Hematopoietic multipotent progenitor cell treated with erythropoietin and hydrocortisone succinate and interleukin-3 and kit ligand, for 6 days (in vitro differentiated cells): ENCODE results near the gene HPCAL1.
A peak's percentile ranks its signal among the peaks of the same experiment; 100 is the strongest.

Experiments
- DNase-seq: peaks from one replicate; pipeline ENCODE4 v3.0.0-alpha.2; 2015

The HPCAL1 gene

DNA sequence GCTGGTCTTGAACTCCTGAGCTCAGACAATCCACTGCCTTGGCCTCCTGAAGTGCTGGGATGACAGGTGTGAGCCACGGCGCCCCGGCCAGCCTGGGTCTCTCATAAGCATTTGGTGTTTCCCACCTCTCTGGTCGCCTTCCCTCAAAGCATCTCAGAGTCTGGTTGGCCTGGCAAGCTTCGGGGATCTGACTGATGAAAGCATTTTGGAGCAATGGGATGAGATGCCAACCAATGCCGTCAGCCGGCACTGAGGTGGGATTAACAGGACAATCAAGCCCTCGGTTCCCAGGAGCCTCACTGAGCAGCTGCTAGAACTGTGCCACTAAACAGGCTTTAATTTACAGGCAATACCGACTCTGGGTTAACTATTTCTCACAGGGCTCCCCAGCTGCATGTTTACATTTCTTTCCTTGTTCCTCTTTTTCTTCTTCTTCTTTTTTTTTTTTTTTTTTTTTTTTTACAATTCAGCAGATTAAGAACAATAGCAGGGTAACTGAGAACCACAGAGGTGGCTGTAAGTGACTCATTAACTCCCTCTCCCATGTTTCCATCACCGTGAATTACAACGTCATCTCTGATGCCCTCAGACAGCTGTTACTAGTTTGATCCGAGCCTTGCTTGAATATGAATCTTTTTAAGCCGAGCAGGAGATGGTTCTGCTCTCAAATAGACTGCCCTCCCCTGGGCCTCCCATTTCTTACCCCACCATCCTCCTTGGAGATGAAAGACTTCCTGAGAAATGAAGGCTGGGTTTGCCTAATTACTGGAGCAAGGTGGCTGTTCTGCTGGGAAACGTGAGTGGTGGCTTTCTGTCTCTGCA is 107.5 kb downstream of the HPCAL1 start:
- DNase-seq = peak; percentile 68

DNA sequence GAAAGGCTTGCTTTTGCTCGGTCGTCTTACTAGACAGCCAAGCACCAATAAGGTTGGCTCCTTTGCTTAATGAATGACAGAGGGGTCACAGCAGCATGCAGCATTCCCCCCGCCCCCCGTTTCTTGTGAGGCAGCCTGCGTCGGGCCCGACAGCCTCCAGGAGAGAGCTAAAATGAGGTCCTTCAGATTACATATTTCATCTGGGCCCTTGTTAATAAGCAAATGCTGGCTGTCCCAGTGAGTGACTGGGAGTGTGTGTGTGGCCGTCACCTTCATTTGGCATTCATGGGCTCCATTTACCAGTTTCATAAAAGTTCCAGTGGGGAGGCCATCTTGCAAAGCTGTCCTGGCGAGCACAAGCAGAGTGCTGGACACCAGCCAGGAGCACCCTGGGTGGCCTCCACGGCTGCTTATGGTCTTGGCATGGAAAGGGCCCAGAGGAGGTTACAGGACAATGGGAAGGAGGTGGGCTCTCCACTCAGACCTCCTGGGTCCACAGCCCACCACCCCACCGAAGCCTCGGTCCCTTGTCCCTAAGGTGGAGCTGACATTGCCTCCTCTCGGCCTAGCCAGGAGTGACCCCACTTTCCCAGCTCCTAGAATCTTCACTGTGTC is 108.2 kb downstream of the HPCAL1 start:
- no peak for DNase-seq

DNA sequence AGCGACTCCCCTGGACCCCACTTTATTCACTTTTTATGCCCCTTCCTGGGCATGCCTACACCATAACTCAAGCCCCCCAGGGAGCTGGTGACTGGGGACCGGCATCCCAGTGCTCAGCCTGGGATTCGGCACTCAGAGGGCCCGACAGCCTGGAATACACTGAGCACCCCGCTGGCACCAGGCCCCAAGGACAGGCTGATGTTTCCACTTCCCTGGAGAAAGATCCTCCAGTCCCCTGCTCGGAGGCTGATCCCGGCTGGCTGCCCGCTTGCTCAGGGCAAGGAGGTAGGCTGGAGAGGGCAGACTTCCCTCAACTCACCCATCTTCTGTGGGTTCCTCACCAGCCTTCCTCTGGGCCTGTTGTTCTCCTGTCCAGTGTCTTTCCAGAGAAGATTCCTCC is 108.9 kb downstream of the HPCAL1 start:
- no peak for DNase-seq

DNA sequence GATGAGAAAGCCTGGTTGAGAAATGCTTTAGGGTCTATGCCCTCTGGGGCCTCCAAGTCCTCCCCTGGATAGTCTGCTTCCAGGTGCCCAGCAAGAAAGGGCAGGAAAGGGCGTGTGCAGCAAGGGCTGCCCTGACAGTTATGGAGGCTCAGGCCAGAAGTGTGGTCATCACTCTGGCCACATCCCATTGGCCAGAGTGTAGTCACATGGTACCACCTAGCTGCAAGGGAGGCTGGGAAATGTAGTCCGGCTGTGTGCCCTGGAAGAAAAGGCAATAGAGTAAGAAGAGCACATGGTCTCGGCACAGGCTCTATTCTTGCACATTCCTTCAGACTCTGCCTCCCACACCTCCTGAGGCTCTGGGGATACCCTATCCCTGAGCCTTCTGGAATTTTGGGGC is 109.7 kb downstream of the HPCAL1 start:
- peak; percentile 77 for DNase-seq

DNA sequence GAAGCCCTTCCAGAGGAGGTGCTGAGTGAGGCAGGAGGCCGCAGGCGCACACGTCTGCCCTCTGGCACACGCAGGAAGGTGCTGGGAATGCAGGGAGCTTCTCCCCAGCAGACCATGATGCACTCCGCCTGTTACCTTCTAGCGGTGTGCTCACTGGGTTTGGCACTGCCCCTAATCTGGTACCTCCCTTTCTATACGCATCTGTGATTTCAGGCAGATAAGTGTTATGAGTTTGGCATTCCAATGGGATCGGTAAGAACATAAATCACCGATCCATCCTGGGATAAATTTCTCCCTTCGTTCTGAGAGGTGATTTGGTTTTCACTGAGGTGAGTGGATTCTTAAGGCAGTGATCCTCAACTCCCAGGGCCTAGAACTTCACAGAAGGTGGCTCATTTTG is 110.8 kb downstream of the HPCAL1 start:
- DNase-seq = no peak

DNA sequence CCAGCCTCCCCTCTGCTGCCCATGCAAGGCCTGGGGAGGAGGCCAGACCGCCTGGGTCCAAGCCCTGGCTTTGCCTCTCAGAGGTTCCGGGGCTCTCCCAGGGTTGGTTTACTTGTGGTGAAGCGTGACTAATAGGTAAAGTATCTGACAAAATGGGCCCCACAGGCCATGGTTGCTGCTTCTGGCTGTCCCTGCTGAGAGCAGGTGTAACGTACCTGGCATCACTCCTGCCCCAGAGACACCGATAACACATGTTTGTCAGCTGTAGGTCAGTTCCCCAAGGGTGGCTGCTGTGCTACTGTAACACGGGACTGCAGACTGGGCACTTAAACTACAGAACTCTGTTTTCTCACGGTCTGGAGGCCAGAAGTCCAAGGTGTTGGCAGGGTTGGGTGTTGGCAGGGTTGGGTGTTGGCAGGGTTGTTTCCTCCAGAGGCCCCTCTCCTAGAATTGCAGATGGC is 111.3 kb downstream of the HPCAL1 start:
- DNase-seq = no peak

DNA sequence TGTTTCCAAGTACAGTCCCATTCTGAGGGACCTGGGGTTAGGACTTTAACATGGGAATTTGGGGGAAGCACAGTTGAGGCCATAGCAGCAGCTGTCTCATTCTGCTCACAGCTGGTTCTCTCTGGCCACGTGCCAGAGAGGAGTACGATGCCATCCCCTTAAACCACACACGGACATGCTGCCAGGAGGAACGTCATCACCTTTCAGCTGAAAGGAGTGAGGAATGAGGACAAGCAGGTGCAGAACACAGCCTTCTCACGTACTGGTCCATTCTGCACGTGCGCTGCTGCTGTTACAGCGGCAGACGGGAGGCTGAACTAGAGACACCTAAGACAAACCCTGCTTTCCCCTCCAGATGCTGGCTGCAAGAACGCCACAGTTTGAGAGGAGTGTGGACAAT is 111.9 kb downstream of the HPCAL1 start:
- no peak for DNase-seq

DNA sequence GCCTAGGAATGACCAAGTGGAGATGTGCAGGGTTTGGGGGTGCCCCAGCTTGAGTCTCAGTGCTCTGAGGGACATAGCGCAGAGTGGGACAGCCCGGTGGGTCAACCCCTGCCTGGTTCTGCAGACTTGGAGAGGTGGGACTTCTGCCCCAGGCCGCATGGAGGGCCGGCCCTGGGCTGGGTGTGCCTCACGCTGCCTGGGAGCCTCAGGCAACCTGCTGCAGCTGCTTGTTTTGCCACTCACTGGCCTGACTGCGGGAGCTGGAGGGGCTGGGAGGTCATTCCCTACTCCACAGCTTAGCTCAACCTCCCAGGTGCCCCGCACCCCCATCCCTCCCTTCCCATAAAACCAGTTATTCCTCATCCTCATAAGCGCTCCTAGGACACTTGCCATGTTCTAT is 112.3 kb downstream of the HPCAL1 start:
- no peak for DNase-seq

DNA sequence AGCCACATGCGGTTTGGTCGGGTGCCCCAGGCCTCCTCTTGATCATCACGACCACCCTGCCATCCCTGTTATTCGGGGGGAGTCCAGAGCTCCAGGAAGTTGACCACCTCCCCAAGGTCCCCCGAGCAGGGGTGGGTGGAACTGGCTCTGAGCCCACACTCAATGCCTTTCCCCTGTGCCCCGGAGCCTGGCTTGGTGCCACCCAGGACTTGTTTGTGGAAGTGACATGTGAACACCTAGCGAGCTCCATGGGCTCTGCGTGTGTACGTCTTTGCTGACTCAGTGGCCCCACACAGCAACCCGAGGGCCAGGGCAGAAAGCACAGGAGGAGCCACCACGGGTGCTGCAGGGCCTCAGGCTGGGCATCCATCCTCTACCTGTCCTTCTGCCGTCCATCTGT is 112.9 kb downstream of the HPCAL1 start:
- no peak for DNase-seq

DNA sequence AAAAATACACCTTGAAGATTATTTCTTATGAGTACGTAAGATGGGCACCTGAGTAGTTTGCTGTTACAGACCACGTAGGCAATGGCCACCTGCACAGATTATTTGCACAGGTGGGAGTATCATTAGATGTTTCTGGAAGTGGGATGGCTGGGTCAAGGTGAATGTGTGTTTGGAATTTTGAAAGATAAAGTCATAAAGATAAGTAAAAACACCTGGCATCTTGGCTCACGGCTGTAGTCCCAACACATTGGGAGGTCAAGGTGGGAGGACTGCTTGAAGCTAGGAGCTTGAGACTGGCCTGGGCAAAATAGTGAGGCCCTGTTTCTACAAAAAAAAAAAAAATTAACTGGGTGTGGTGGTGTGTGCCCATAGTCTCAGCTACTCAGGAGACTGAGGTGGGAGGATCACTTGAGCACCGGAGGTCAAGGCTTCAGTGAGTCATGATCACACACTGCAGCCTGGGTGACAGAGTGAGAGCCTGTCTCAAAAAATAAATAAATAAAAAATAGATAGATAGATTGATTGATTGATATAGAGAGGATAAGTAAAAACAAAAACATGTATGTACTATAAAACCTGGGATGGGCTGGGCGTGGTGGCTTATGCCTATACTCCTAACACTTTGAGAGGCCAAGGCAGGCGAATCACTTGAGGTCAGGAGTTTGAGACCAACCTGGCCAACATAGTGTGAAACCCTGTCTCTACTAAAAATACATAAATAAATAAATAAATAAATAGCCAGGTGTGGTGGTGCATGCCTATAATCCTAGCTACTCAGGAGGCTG is 115.0 kb downstream of the HPCAL1 start:
- no peak for DNase-seq

DNA sequence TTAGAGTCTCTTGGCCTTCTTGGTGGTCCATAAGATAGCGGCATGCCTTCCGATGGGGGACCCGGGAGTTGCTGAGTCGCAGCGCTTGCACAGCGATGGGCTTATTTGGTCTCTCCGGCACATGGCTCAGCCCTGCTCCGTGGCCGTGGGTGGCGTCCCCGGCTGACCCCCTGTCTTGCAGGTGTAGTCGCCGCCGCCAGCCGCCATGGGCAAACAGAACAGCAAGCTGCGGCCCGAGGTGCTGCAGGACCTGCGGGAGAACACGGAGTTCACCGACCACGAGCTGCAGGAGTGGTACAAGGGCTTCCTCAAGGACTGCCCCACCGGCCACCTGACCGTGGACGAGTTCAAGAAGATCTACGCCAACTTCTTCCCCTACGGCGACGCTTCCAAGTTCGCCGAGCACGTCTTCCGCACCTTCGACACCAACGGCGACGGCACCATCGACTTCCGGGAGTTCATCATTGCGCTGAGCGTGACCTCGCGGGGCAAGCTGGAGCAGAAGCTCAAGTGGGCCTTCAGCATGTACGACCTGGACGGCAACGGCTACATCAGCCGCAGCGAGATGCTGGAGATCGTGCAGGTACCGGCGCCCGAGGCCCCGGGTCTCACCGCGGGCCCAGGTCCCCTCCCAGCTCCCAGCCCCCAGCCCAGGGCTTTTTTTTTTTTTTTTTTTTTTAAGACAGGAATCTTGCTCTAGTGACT is 117.0 kb downstream of the HPCAL1 start:
- no peak for DNase-seq

DNA sequence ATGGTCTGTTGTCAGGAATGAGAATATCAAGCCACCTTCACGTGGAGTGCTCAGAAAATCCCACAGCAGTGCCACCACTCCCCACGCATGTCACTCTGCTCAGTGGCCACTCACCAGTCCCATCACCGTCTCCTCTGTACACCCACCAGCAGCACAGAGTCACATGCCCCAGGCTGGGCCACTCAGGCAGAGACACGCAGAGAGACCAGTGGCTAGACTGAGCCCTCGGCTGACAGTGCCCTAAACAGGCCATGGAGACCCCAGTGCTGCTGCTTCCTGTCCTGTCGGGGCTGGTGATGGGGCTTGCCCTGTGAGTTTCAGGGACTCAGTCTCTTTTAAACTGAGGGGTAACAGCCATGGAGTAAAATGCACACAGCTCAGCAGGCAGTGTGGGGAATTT is 119.5 kb downstream of the HPCAL1 start:
- no peak for DNase-seq

DNA sequence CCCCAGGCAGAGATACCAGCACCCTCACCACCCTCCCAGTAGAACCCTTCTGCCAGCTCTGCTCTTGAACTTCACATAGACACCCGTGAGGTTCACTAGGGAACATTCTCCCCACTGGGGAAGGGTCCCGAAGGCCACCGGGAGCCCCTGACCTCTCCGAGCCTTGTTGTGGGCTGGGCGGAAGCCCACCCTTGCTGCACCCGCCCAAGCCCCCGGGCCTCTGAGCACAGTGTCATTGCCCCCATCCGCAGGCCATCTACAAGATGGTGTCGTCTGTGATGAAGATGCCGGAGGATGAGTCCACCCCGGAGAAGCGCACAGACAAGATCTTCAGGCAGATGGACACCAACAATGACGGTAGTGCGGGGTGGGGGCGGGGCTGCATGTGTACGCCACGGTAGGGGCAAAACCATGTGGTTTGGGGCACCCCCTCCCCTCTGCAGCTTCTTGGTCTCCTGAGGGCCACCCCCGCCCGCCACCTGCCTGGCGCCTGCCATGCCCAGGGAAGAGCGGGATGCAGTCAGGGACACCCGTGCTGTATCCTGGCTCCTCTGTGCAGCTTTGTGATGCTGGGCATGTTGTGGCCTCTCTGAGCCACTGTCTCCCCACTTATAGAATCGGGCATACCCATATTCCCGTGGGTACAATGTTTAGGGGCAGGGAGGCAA is 120.2 kb downstream of the HPCAL1 start:
- DNase-seq = no peak

DNA sequence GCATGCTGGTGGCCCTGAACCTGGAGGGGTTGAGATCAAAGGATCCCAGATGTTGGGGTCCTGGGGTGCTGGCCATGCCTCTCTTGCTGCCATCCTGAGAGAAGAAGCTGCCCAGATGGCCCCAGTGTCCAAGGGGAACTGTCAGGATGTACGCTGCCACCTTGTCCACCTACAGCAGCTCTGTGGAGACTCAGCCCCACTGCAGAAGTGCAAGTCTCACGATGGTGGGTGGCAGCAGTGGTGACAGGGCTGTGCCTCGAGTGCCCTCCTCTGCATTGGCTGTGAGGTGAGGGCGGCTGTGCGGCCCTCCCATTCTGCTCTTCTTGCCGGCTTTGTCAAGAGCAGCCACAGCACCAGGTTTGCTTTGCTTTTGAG is 120.7 kb downstream of the HPCAL1 start:
- DNase-seq = no peak

DNA sequence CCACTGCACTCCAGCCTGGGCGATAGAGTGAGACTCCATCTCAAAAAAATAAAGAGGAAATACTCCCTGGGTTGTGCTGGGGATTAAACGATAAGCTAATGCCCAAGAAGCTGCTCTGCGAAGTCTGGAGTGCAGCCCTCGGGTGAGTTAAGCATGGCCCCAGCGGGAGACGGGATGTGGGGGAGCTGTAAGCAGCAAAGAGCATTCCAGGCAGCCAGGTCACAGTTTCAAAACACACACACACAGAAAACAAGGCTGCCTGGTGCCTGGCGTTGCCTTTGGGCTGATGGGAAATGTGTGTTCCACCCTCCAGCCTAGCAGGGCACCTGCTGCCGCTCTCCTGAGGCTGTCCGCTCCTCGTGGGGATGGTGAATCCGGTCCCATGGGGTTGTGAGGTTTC is 121.3 kb downstream of the HPCAL1 start:
- no peak for DNase-seq

DNA sequence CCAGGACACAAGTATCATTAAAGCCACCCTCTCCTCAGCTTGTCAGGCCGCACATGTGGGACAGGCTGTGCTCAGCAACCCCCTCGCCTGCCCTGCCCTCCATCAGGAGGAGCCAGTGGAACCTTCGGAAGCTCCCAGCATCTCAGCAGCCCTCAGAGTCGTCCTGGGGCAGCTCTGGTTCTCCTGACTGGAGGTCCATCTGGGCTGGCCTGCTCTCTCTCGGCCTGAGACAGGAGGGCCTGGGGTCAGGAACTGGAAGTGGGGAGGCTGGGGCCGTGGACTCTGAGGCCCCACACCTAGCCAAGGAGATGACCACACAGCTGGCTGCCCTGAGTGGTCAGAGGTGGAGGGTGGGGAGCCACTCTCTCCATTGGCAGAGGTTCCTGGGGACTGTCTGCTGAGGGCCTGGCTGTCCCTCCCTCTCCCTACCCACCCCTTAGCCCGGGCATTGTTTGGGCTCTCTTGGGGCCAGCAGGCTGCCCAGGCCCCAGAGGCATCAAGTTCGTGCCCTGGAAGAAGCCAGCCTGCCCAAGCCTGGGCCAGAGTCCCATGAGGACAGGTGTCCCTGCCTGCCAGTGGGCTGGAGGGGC is 122.3 kb downstream of the HPCAL1 start:
- DNase-seq = no peak

DNA sequence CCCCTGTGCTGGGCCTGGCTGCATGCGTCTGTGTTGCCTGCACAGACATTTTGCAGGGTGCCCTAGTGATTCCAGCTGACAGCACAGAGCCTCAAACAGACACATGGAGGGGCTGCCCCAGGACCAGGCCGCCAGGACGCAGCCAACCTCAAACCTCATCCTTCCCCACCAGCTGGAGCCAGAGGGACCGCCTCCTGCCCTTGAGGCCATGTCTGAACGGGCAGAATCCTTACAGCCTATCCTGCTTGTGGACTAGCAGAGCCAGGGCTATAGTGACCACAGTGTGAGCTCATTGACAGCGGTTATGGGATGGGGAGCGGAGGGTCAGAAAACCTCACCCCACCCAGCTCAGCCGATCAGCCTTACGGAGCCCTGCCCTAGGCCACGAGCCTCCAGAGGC is 123.0 kb downstream of the HPCAL1 start:
- DNase-seq = no peak

DNA sequence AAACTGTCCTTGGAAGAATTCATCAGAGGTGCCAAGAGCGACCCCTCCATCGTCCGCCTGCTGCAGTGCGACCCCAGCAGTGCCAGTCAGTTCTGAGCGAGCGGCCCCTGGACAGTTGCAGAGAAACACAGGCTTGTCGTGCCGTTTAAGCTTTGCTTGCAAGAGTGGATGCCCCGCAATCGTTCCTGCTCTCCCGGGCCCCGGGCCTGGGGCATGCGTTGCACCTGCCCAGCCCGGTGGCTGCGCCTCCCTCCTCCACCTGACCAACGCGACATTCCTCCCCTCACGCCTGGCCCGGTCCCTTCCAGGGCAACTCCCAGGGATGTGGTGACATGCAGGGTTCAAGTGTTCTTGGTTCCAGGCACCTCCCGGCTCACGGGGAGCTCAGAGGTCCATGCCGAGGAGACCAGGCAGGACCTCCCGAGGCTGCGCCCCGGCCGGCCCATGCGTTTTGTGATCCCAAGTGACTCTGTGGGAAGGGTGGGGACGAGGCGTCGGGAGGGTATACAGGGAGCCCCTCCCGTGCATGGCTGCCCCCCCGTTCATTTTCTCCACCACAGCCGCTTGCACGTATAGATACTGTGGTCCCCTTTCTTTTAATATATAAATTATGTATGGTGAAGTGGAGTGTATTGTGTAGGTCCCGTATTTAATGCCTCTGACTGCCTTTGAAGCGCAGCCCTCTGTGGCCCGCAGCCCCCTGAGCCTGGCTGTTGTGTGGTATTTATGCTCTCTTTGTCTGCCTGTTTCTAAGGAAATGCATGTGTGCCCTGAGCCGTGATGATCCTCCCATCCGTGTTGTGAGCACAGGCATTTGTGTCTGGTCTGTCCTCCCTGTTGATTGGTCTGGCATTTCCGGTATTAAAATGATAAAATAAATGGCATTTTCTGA is 124.3 kb downstream of the HPCAL1 start:
- DNase-seq = no peak

DNA sequence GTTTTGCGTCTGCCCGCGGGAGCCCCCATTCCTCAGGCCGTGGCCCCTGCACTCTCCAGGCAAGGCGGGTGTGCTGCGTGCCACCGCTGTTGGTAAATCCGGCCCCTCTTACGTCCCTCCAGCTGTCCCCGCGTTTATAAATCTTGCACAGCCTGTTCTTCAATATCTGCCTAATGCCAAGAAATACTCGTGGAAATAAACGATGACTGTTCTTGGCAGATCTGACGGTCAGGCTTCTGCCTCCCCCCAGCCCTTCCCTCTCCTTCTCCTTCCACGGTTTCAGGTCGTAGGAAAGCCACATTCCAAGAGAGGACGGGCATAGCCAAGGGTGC is 124.9 kb downstream of the HPCAL1 start:
- DNase-seq = no peak

DNA sequence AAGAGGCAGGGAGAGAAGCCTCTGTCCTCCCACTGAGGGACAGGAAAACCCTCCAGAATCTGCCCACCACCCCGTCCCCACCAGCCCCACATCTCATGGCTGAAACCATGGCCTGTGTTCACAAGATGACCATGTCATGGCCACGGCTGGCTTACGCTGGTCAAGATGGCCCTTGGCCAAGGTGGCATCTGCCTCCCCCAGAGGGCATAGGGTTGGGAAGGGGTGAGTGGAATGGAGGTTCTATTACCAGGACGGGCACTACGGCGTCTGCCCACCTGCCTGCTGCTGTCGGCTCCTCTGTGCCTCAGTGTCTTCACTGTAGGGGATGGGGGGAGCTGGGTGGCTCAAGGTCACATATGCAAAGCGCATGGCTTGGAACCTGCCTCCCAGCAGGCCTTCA is 125.7 kb downstream of the HPCAL1 start:
- no peak for DNase-seq

DNA sequence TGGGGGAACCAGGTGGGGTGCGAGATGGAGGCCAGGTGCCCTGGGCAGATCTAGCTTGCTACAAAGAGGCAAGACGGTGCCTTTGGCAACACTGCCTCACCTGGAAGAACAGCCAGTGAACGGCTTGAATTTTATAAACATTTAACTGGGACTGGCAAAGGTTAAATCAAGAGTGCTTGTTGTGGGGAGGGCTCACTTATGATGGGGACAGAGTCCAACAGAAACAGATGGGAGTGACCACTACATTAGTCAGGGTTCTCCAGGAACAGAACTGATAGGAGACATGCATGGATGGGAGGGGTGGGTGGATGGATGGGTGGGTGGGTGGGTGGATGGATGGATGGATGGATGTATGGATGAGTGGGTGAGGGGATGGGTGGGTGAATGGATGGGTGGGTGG is 126.2 kb downstream of the HPCAL1 start:
- no peak for DNase-seq
